Breast epithelium (tissue), 4 donors: Measurements from ENCODE around the gene EIF2B2. TPM values are rescaled to one million over a fixed set of nuclear protein-coding genes. Genes with fewer than 3 reads are reported as not detected.

ENCODE experiments used
- DNase-seq, 2 donors: peaks; one replicate each; pipeline ENCODE4 v3.0.0-alpha.2; 2019; ENCODE audit warnings: low spot score in 2 of 2
- H3K27ac ChIP-seq, 2 donors: fragments of 200-600 bp; sonication (generic) in 1 of 2; one replicate each; pipeline ENCODE4 v1.5.1; 2016 to 2019; ENCODE audit warnings: mild to moderate bottlenecking in 1 of 2
- H3K27me3 ChIP-seq, 2 donors: fragments of 200-600 bp; sonication (generic) in 1 of 2; one replicate each; pipeline versions ENCODE4 v1.5.1 to v1.6.0; 2017 to 2019; ENCODE audit warnings: control low read depth in 1 of 2, mild to moderate bottlenecking in 1 of 2
- H3K36me3 ChIP-seq: fragments of 200-600 bp; one replicate; pipeline ENCODE4 v1.5.1; 2019
- H3K4me1 ChIP-seq, 2 donors: fragments of 200-600 bp; sonication (generic); one replicate each; pipeline ENCODE4 v1.5.1; 2016 to 2019; ENCODE audit warnings: control low read depth in 1 of 2
- H3K4me3 ChIP-seq, 3 donors: fragments of 200-600 bp; sonication (generic); 1 replicate in 2 of 3; 2 replicates in 1 of 3; pipeline ENCODE4 v1.5.1; 2016 to 2019; ENCODE audit warnings: mild to moderate bottlenecking in 3 of 3, moderate library complexity in 2 of 3
- H3K9me3 ChIP-seq, 2 donors: fragments of 200-600 bp; sonication (generic) in 1 of 2; one replicate each; pipeline ENCODE4 v1.5.1; 2016 to 2019; ENCODE audit warnings: control low read depth in 1 of 2
- POLR2A ChIP-seq: fragments of 450-650 bp; IDR thresholded peaks from one replicate; pipeline ENCODE4 v1.6.1; 2016; ENCODE audit warnings: antibody characterized with exemption, mild to moderate bottlenecking, moderate library complexity
- POLR2AphosphoS5 ChIP-seq, 3 donors: sonication (generic); formaldehyde crosslinking; IDR thresholded peaks; one replicate each; pipeline ENCODE4 v1.6.1; 2017; ENCODE audit warnings: antibody characterized with exemption in 3 of 3
- intact Hi-C: fragments of 100-400 bp; cut with DNase I; formaldehyde crosslinking; loops from one replicate; pipeline ENCODE4 v1.15.1; 2023; ENCODE audit warnings: low total_unique reads
- total RNA-seq, 3 donors: library from RNA; depleted of rRNA; stranded (reverse); fragments of >200 nt; gene quantifications; one replicate each; pipeline ENCODE4 v1.1.0, GENCODE V29; 2016
- TF ChIP-seq, protein P1 (sequence below), 3 donors: fragments of 450-650 bp; IDR thresholded peaks; one replicate each; pipeline ENCODE4 v1.5.1; 2016 to 2017; ENCODE audit warnings: antibody characterized with exemption in 3 of 3, mild to moderate bottlenecking in 3 of 3, moderate library complexity in 3 of 3

Gene EIF2B2
- total RNA-seq, 3 donors from 2014 or later, result 31.8 to 40.3 (median 36.0) TPM

DNA sequence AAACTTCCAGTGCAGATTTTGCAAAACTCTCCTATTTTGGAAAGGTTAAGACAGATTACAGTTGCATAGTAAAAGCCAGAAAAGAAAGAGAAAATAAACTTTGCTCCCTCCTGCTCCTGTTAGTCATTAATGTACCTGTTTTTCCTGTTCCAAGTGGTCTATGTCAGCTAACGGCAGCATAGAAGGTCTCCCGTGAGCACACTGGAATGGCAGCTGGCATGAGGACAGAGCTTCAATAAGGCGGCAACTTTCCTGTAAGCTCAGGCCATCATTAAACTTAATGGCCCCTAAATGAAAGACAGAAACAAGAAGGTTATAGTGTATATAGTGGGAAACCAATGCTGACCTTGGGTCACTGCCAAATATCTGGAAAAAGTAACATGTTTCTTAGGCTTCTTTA, 16.0 kb downstream of the EIF2B2 start:
- no peaks in the 10 kb centered on the region for H3K4me1 ChIP-seq
- intact Hi-C loops, result no loop called here
- no peak overlapping the region for H3K4me3 ChIP-seq
- H3K27me3 ChIP-seq, result no peaks in the 10 kb centered on the region
- no peak for DNase-seq
- no peak overlapping the region for H3K27ac ChIP-seq
- TF ChIP-seq, protein P1, sequence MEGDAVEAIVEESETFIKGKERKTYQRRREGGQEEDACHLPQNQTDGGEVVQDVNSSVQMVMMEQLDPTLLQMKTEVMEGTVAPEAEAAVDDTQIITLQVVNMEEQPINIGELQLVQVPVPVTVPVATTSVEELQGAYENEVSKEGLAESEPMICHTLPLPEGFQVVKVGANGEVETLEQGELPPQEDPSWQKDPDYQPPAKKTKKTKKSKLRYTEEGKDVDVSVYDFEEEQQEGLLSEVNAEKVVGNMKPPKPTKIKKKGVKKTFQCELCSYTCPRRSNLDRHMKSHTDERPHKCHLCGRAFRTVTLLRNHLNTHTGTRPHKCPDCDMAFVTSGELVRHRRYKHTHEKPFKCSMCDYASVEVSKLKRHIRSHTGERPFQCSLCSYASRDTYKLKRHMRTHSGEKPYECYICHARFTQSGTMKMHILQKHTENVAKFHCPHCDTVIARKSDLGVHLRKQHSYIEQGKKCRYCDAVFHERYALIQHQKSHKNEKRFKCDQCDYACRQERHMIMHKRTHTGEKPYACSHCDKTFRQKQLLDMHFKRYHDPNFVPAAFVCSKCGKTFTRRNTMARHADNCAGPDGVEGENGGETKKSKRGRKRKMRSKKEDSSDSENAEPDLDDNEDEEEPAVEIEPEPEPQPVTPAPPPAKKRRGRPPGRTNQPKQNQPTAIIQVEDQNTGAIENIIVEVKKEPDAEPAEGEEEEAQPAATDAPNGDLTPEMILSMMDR (IDR thresholded peaks at IDR 0.05), result no peak
- TF ChIP-seq POLR2AphosphoS5 (IDR thresholded peaks at IDR 0.05) (no peak), POLR2A (no peak)
- H3K36me3 ChIP-seq, result no peaks in the 10 kb centered on the region
- H3K9me3 ChIP-seq, result no peaks in the 10 kb centered on the region

DNA sequence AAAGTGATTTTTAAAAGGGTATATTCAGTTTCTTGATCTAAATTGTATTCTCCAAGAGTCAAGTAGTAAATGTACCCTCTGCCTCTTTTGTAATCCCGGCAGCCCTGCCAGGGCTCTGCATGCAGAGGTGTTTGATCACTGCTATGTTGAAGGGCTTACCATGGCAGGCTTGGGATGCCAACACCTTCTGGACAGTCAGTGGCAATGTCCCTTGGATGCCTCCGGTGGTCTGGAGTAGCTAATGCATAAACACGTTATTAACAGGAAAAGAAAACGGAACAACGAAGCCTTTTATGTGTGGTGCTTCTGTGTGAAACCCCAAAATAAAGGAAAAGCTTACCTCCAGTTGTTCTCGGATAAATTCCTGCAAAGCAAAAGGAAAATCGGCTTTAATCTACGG, 19.9 kb downstream of the EIF2B2 start:
- Histone ChIP-seq H3K9me3 (no peaks in the 10 kb centered on the region), H3K27me3 (no peaks in the 10 kb centered on the region), H3K4me1 (no peaks in the 10 kb centered on the region), H3K27ac (no peak overlapping the region), H3K4me3 (no peak overlapping the region), H3K36me3 (no peaks in the 10 kb centered on the region)
- intact Hi-C loops, result no loop called here
- TF ChIP-seq POLR2A (no peak), POLR2AphosphoS5 (IDR thresholded peaks at IDR 0.05) (no peak)
- TF ChIP-seq, protein P1 (IDR thresholded peaks at IDR 0.05), result peak in 1 of 3 donors; percentile 20
- no peak for DNase-seq

DNA sequence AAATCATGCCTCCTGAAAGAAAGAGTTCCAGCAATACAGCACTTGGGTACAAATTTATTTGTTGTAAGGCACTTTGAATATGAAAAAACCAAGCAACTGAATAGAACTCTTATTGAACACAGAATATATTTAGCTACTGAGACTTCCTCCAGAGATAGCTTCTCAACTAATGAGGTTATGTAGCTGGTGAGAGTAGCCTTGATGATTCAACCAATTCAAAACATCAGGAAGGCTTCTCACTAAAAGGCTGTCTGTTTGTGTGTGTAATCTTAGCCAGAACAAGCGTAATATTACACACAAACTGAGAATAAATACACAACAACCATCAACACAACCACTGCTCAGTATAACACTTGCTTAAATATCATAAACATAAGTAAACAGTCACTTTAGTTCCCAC, 20.4 kb downstream of the EIF2B2 start:
- no peaks in the 10 kb centered on the region for H3K9me3 ChIP-seq
- H3K4me3 ChIP-seq, result no peak overlapping the region
- intact Hi-C loops, result no loop called here
- no peak overlapping the region for H3K27ac ChIP-seq
- no peaks in the 10 kb centered on the region for H3K27me3 ChIP-seq
- H3K36me3 ChIP-seq, result no peaks in the 10 kb centered on the region
- H3K4me1 ChIP-seq, result no peaks in the 10 kb centered on the region
- DNase-seq, result no peak
- TF ChIP-seq POLR2AphosphoS5 (IDR thresholded peaks at IDR 0.05), result no peak
- TF ChIP-seq, protein P1 (IDR thresholded peaks at IDR 0.05), result no peak
- no peak for TF ChIP-seq POLR2A

DNA sequence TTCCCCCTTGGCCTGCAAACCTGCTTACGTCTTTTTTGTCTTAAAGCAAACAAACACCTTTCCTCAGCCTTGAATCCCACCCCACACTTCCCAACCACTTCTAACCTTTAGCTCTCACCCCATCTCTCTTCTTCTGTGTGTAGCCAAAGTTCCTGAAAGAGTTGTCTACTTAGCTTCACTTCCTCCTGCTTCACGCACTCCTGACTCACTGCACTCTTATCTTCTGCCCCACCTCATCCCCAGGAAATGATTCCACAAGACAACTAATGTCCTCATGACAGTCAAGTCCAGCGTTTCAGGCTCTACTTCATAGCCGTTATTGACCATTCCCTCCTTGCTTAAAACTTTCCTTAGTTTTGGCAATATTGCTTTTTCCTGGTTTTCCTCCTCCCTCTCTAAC, 22.4 kb downstream of the EIF2B2 start:
- H3K27me3 ChIP-seq, result no peaks in the 10 kb centered on the region
- TF ChIP-seq POLR2AphosphoS5 (IDR thresholded peaks at IDR 0.05) (no peak), POLR2A (no peak)
- TF ChIP-seq, protein P1 (IDR thresholded peaks at IDR 0.05), result no peak
- no peaks in the 10 kb centered on the region for H3K4me1 ChIP-seq
- intact Hi-C loops, result no loop called here
- DNase-seq, result no peak
- H3K36me3 ChIP-seq, result no peaks in the 10 kb centered on the region
- H3K4me3 ChIP-seq, result no peak overlapping the region
- H3K27ac ChIP-seq, result no peak overlapping the region
- H3K9me3 ChIP-seq, result no peaks in the 10 kb centered on the region

DNA sequence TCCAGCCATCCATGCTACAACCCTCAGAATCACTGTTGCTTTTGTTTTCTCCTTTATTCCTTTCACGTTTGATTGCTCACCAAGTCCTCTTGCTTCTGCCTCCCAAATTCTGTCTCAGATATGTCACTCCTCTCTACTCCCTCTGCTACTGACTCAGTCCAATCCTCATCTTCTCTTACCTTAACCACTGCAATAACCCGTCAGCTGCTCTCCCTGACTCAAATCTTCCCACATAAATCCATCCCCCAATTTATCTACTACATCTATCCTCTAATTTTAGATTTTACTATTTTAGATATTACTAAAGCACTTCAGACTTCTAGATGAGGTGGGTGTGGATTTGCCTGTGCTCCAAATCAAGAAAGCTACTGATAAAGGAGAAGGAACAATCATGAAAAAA, 23.2 kb downstream of the EIF2B2 start:
- Histone ChIP-seq H3K9me3 (no peaks in the 10 kb centered on the region), H3K36me3 (no peaks in the 10 kb centered on the region), H3K27me3 (no peaks in the 10 kb centered on the region), H3K4me3 (no peak overlapping the region), H3K27ac (no peak overlapping the region), H3K4me1 (no peaks in the 10 kb centered on the region)
- DNase-seq, result no peak
- intact Hi-C loops, result no loop called here
- TF ChIP-seq, protein P1 (IDR thresholded peaks at IDR 0.05), result no peak
- TF ChIP-seq POLR2AphosphoS5 (IDR thresholded peaks at IDR 0.05), result no peak
- TF ChIP-seq POLR2A, result no peak
